ENCODE results near the gene PPFIBP1.
"Not testable (repeated sequence)": the region's sequence is repeated elsewhere in the genome, so short reads cannot be mapped to it uniquely, and the experiment has no call there.

Gene PPFIBP1

DNA sequence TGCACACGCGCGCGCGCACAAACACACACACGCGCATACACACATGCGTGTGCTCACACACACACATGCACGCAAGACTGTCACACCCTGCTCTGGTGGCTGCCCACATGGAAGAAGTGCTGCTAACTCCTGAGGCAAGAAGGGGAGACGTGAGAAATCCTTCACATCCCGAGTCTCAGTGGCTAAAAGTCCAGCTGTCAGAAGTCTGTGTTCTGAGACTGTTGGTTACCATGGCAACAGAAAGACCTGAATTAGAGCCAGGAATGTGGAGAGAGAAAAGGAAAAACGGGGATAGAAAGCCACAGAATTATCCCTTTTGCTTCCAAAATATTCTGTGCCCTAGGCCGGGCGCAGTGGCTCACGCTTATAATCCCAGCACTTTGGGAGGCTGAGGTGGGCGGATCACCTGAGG, 71.2 kb downstream of the PPFIBP1 start:
- no peak for DNase-seq

DNA sequence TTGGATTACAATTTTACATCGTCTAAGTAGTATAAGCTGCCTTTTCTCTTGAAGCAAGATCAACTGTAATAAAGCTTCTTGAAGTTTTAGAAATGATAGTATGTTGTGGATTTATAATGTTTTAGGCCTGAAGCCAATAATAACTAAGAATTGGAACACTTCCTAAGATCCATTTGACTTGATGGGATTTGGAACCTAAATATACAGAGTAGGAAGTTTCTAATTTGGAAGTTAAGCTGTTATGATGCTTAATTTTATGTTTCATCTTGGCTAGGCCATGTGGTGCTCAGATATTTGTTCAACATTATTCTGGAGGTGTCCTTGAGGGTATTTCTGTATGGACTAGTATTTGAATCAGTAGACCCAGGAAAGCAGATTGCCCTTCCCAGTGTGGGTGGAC, 74.9 kb downstream of the PPFIBP1 start:
- not testable (repeated sequence) for DNase-seq

DNA sequence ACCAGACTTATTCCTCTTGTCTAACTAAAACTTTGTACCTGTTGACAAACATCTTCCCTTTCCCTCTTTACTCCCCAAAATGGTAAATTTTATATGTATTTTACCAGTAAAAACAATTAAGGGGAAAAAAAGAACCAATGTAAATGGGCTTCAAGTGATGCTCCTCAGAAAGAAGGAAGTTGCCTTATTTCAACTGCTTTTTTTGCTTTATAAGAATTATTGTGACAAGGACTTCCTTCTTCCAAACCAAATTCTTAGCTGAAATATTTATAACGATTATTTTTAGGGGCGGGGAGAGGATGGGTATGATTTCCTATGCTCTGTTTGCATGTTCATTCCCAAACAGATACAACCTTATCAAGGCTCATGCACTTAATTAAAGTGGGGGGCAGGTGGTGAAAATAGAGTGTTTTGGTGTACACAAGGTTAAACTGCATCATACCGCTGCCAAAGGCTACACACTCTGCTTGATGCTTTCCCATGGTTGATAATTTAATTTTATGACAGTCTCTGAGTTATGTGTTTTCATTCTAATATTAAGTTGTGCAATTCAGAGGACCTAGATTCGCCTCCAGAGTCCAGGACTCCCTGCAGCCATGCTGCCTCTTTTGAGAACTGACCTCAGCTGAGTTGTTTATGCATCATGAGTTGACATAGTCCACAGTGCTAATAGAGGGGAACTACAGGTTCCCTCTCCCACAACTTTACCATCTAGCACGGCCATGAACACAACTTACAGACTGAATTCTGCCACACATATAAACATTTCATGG, 77.2 kb downstream of the PPFIBP1 start:
- not testable (repeated sequence) for DNase-seq

DNA sequence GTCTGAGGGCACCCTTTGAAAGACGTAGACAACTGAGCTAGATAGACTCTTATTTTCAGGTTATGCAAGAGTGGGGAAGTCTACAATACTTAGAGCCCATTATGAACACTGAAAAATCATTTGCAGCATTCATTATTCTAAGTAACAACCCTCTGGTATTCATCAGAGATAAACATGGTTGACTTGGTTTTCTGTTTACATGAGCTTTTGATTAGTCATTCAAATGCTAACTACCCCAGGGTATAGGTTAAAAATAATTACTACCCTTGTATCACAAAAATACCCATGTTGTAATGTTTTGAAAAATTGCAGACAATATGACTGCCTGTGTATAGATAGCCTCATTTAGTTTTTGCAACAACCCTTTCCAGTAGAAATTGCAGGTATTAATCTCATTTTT, 78.5 kb downstream of the PPFIBP1 start:
- DNase-seq = no peak

DNA sequence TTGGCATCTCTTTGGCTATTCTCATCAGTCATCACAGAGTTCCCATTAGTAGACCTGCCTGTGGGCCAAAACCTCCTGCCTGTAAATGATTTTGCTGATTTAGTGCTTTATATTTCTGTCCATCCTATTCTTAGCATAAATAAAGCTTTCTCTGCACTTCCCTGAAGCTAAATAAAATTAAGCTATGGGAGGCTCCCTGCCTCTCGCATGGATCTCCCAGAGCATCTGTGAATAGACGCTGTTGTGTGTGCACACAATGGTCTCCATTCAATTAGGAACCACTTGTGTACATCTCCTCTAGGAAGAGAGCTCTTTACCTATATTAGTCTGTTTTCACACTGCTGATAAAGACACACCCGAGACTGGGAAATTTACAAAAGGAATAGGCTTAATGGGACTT, 80.4 kb downstream of the PPFIBP1 start:
- DNase-seq = no peak

DNA sequence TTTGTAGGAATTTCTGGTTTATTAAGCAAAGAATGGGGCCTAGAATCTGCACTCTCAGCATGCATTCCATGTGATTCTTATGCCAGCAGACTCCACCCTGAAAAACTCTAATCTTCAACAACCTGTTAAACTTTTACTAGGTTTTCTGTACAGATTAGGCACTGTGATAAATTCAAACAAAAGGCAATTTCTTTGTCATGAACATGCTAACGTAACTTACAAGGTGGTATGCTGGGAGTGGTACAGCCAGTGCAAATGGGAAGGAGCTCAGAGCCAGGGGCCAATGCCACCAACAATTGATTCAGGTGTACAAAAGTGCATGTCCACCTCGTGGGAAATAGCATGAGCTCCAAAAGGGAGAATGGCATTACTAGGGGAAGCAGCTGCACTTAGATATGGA, 83.0 kb downstream of the PPFIBP1 start:
- no peak for DNase-seq

DNA sequence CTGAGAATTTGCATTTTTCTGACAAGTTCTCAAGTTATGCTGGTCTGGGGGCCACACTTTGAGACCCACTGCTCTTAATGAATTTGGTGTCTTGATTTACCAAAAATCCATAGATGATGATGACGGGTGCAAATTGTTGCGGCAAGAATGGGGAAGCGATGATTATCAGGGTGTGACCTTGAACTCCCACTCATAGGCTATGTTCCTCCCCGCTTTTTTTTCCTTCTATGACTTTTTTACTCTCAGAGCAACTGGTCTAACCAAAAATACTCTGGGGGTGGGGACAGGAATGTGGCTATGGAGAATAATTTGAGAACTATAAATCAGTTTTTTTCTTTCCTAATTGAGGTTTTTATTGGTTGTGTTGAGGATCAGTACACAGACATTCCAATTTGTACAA, 83.6 kb downstream of the PPFIBP1 start:
- DNase-seq = no peak

DNA sequence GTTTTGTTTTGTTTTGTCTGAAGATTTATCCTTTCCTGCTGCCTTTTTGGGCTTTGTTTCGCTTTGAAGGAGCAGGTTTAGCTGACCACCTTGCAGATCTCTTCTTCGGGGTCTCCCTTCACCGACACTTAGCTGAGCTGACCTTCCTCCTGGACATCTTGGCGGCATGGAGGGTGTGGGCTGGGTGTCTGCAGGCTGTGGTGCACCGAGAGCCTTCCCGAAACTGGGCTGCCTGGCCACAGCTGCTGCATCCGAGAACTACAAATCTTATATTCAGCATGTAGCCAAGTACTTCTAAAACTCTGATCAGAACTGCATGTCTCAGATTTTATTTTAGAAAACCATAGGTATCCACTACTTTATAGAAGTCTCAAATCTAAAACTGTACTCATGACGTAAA, 84.9 kb downstream of the PPFIBP1 start:
- no peak for DNase-seq

DNA sequence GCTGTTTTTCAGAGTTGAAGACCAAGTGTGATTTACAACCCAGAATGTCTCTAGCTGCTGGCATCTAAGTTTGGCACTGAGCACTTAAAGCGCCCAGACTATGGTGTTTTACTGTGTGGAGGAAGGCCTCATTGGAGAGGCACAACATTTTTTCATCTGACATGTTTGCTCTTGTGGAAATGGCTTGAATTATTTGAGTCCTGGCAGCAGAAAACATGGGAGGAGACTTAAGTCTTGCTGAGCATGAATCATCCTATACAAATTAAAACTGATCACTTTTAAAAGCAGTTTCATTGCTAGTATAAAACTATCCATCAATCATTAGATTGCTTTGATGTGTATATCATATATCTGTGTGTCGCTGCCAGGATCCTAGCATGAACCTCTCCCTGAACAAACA, 86.4 kb downstream of the PPFIBP1 start:
- no peak for DNase-seq

DNA sequence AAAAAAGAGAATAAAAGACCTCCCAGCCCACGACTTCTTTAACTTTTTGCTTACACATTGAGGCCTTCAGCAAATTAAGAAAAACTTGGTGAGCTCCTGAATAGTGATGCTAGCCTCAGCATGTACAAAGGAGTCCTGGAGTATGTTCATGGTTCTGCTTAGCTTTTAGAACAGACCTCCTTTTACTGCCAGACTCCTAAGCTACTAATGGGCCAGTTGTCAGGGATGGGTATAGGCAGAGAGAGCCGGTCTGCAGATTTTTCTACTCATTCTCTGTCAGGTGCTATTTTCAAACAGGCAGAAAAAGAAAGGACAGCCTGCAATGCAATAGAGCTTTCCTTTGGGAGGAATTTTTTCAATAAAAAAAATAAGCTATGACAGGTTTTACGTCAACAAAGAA, 90.4 kb downstream of the PPFIBP1 start:
- no peak for DNase-seq

DNA sequence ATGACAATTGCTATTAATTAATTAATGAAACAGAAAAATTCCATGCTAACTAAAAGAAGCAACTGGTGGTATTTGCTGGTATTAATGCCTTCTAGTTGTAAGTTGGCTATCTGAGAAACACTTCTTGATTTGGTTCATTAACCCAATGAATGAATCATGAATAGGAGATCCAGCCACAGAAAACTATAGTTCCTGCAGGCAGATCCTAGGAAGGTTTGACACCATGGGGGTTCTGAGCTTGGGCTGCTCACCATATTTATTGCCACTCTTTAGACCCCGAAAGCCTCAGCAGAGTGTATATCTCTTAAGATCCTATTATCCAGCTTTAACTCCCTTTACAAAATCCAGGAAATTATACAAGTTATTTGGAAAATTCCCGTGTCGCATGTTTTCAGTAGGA, 90.9 kb downstream of the PPFIBP1 start:
- no peak for DNase-seq

DNA sequence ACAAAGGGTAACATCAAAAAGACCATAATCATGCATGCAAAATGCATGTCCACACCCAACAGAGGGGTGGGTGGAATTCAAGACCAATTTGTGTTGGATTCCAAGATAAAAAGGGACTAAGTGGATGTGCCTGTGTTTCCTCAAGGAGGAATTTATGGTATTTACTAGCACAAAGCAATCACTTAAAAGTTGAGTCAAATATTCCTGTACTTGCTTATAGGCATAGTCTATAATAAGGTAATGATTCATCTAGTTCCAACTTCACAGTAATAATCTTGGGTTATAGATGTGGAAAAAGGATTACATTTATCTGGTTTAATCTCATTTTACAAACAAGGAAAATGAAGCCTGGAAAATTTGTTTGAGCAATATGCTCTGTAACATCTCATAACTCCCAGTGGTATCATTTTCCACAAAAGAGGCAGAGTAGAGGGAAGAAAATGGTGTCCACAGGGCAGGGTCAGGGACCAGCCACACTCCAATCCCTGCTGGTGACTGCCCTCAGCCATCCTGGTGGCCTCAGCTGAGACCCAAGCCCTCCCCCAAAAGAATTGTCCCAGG, 91.4 kb downstream of the PPFIBP1 start:
- DNase-seq = no peak

DNA sequence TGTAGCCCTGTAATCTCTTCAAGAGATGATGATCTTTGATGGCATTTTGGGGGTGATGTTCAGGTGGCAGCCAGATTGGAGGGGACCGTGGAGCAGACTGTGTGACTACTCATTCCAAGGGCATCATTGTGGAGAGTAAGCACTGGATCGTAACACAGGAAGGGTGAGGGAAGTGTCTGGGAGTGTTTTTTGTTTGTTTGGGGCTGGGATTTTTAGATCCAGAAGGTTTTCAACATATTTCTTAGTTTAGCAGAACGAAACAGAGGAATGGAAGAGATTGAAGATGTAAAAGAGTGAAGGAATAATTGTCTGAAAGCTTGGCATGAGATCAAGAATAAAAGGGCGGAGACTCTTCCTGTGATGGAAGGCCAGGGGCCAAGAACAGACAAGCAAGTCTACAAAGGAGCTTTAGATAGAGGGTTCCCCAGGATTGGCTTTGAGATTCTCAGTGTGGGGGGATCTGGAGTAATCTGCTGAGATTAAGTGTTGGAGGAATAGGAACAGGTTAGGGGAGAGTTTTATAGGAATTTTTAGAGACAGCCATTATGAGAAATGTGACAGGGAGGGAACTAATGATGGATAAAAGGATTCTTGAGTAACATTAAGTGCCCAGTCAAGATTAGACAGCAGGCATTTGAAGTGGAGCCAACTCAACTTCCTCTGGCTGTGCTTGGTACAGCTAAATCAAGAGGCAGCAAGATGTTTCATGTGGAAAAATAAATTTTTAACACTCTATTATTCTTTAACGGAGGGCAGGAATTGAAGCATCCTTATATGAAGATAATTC, 92.5 kb downstream of the PPFIBP1 start:
- DNase-seq = no peak

DNA sequence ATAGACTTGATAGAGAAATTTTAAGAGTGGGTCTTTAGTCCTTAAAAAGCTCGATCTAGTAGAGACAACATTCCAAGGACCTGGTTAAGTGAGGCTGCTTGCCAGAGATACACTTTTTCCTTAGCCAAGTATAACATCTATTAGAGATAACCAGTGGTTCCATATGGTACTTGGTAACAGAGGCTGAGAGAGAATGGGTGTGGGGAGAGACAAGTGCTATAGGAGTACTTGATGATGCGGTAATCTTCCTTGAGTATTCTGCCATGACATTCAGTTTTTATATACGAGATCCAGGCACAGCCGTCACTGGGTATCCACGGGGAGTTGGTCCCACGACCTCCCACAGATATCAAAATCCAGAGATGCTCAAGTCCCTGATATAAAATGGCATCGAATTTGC, 94.8 kb downstream of the PPFIBP1 start:
- DNase-seq = no peak

DNA sequence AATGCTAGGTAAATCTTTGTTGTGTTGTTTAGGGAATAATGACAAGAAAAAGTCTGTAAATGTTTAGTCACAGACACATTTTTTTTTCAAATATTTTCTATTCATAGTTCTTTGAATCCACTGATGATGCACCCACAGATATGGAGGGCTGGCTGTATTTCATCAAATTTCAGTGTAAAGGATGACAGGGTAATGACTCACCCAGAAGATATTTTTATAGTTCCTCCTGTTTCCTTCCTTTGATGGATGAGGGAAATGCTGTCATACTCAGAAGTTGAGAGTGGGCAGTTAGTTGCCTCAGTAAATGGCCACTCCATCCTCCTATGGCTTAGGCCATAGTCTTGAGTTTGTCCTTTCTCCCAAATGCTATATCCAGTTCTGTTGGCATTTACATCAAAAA, 95.3 kb downstream of the PPFIBP1 start:
- no peak for DNase-seq

DNA sequence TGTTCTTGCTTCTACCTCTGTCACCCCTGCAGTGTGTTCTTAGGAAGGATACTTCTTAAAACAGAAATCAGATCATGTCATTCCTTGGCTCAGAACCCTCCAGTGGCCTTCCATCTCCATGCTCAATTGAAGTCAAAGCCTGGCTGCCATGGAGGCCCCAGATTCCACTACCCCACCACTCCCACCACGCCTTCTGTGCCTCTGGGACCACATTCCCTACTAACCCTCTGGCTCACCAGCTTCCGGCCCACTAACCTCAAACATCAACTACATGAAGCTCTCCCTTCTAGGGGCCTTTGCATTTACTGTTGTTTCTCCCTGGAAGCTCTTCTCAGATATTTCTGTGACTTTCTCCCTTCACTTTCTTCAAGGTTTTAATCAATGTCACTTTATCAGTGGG, 96.1 kb downstream of the PPFIBP1 start:
- no peak for DNase-seq

DNA sequence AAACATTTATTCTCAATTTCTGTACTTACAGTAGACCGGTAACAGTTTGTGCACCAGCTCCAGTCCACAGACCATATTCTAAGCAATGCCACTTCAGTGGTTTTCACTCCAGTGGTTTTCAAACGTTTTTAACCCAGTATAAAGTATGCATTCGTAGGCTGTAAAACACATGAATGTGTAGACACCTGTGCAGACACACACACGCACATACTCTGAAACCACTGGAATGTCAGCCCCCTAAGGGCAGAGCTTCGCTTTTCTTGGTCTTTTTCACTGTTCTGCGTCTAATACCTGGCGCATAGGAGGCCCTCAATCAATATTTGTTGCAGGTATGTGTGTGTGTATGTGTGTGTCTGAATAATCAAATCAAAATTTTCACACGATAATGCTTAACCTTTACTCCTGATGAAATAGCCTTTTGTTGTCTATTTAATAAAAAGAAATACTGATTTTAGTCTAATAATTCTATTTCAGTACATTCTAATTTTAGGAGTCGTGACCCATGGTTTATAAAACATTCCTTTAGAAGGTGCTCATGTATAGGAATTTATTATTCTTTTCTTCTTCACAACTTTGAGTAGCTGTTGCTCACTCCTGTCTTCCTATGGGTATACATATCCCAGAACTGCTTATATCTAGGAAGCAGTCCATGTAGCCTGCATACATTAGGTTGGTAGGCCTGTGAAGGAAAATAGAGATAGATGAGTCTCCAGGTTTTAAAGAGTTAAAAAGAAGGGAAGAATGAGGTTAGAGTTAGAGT, 98.6 kb downstream of the PPFIBP1 start:
- DNase-seq = no peak

DNA sequence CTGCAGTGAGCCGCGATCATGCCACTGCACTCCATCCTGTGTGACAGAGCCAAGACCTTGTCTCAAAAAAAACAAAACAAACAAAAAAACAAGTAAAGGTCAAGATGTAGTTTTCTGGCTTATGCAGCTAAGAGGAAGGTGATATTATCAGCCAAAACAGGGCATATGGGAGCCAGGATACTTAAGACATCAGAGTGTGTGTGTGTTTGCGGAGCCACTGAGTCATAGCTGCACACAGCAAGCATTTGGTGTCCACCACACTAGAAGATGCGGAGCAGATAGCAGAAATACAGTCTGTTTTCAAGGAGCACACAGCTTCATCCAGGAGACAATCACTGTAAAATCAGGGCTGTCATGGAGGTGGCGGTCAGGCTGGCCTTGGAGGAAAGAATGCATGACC, 99.6 kb downstream of the PPFIBP1 start:
- no peak for DNase-seq

DNA sequence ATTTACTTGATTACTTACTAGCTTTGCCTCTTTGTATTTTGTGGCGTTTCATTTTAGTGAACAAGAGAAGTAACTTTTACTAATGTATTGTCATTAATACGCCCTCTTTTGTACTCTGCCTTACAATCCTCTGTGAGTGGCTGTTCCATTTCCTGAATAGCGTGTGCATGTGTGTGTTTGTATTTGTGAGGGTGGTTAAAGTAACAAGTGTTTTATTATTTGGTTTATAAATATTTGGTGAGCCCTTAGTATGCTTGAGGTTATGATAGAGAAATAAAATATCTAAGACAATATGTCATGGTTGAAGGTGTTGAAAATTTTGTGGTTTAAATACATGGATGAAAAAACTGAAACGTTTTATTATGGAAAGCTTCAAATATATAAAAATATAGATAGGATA, 100.6 kb downstream of the PPFIBP1 start:
- DNase-seq = no peak

DNA sequence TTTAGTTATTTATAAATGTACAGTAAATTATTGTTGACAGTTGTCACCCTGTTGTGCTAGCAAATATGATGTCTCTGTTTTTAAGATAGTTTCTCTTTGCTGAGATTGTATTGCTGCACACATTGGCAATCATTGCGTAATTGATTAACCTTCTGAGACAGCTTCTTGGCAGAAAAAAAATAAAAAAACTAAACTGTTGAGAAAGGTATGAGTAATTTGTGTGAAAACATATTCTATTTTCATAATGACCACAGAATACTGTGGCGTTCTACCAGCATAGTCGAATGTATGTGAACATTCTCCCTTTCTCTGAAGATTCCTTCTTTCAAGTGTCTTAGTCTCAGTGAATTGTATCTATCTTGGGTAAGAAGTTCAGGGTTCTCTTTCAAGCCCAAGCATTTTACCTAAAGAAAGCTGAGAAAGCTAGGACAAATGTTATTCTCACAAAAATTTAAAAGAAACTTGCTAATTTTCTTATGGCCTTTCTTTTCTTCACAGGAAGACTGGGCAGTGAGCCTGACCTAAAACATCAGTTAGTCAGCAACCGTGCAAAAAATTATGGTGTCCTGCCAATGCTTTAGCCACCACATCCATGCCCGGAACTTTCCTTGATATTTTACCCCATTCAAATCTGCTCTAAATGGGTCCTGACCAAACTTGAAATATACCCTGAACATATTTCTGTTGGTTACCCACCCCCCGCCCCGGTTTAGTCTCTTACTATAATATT, 103.3 kb downstream of the PPFIBP1 start:
- DNase-seq = no peak

DNA sequence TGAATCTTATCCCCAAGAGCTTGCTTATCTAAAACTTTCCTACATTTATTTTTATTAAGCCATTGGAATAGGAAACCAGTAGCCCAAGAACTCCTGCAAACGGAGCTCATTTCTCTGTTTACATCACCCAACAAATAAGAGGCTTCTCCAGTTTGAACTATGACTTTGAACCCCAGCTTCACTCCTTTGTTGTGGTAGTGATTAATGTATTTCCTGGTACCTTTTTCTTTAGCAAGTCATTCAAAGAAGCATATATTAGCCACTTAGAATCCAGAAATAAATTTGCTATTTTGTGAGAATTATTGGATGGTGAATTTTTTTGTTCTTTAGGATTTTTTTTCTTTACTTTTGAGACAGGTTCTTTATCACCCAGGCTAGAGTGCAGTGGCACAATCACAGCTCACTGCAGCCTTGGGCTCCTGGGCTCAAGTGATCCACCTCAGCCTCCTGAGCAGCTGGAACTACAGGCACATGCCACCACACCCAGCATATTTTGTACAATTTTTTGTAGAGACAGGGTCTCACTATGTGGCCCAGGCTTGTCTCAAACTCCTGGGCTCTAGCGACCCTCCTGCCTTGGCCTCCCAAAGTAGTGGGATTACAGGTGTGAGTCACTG, 104.0 kb downstream of the PPFIBP1 start:
- not testable (repeated sequence) for DNase-seq

DNA sequence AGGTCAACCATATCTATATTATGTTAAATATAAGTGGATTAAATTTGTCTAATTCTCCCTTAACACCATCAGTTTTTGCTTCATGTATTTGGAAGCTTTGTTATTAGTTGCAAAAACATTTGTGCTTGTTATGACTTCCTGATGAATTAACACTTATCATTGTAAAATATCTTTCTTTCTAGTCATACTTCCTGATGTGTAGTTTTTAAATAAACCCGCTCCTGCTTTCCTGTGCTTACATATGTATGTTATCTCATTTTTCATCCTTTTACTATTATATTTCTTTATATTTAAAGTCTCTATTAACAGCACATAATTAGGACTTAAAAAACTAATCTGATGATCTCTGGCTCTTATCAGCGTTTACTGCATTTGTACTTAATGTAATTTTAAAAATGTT, 106.2 kb downstream of the PPFIBP1 start:
- not testable (repeated sequence) for DNase-seq

All from NCI-H187 (cell line).